ENCODE data around the gene ETS1. TPM values are rescaled to one million over a fixed set of nuclear protein-coding genes. Genes with fewer than 3 reads are reported as not detected.

Gene ETS1
- total RNA-seq, 6 experiments from 2014 or later, result 55.2 to 78.6 (median 73.2) TPM

GRCh38 chr11:128546916-128547315 lies 40.4 kb downstream of the ETS1 start:
- Mint-ChIP-seq H3K27ac (no peak overlapping the region), H3K4me3 (no peak overlapping the region), H3K27me3 (ENCODE audit: insufficient read depth) (peaks cover 4% of the 10 kb centered on the region), H3K36me3 (ENCODE audit: low read depth) (no peaks in the 10 kb centered on the region), H3K9me3 (no peaks in the 10 kb centered on the region), H3K4me1 (ENCODE audit: low read depth) (peaks cover 20% of the 10 kb centered on the region)
- no peak for DNase-seq
- no peak for TF ChIP-seq CTCF (IDR thresholded peaks at IDR 0.05)

GRCh38 chr11:128544471-128545051 lies 42.8 kb downstream of the ETS1 start:
- no peak for DNase-seq
- Mint-ChIP-seq H3K27ac (no peak overlapping the region), H3K27me3 (ENCODE audit: insufficient read depth) (peaks cover 4% of the 10 kb centered on the region), H3K9me3 (no peaks in the 10 kb centered on the region), H3K36me3 (ENCODE audit: low read depth) (no peaks in the 10 kb centered on the region), H3K4me3 (no peak overlapping the region), H3K4me1 (ENCODE audit: low read depth) (peaks cover 20% of the 10 kb centered on the region)
- TF ChIP-seq CTCF (IDR thresholded peaks at IDR 0.05), result no peak

GRCh38 chr11:128540469-128540868 lies 46.9 kb downstream of the ETS1 start:
- Mint-ChIP-seq H3K9me3 (no peaks in the 10 kb centered on the region), H3K4me1 (ENCODE audit: low read depth) (peaks cover 5% of the 10 kb centered on the region), H3K4me3 (no peak overlapping the region), H3K27ac (no peak overlapping the region), H3K27me3 (ENCODE audit: insufficient read depth) (no peaks in the 10 kb centered on the region; the same call in 1 of the 2 replicates), H3K36me3 (ENCODE audit: low read depth) (no peaks in the 10 kb centered on the region)
- no peak for TF ChIP-seq CTCF (IDR thresholded peaks at IDR 0.05)
- no peak for DNase-seq

- Mint-ChIP-seq H3K4me1 (ENCODE audit: low read depth) (no peaks in the 10 kb centered on the region), H3K27me3 (ENCODE audit: insufficient read depth) (no peaks in the 10 kb centered on the region; the same call in 1 of the 2 replicates), H3K9me3 (no peaks in the 10 kb centered on the region), H3K36me3 (ENCODE audit: low read depth) (no peaks in the 10 kb centered on the region), H3K27ac (no peak overlapping the region), H3K4me3 (no peak overlapping the region)
- DNase-seq, result no peak
- TF ChIP-seq CTCF (IDR thresholded peaks at IDR 0.05), result no peak
Observed at GRCh38 chr11:128536506-128536905, 50.9 kb downstream of the ETS1 start.

GRCh38 chr11:128535468-128536457 lies 51.6 kb downstream of the ETS1 start:
- no peak overlapping the region for H3K27ac Mint-ChIP-seq
- no peaks in the 10 kb centered on the region; the same call in 1 of the 2 replicates for H3K4me1 Mint-ChIP-seq (ENCODE audit: low read depth)
- H3K27me3 Mint-ChIP-seq (ENCODE audit: insufficient read depth), result no peaks in the 10 kb centered on the region; the same call in 1 of the 2 replicates
- no peaks in the 10 kb centered on the region for H3K9me3 Mint-ChIP-seq
- no peaks in the 10 kb centered on the region for H3K36me3 Mint-ChIP-seq (ENCODE audit: low read depth)
- no peak for TF ChIP-seq CTCF (IDR thresholded peaks at IDR 0.05)
- DNase-seq, result no peak
- H3K4me3 Mint-ChIP-seq, result no peak overlapping the region
